HG03571 (cell line): Measurements from ENCODE around the gene UBAC2.
"Not testable (repeated sequence)": the region's sequence is repeated elsewhere in the genome, so short reads cannot be mapped to it uniquely, and the experiment has no call there.

ENCODE experiments used
- ATAC-seq: cut with Tn5 transposase; IDR thresholded peaks from one replicate; pipeline ENCODE4 v1.9.1; 2021; ENCODE audit not compliant: unreplicated experiment

The UBAC2 gene

GRCh38 chr13:99409461-99410083, 208.9 kb downstream of the UBAC2 start:
- ATAC-seq, result not testable (repeated sequence)

- ATAC-seq, result not testable (repeated sequence)
These were observed 210.2 kb downstream of the UBAC2 start for GRCh38 chr13:99410646-99411475.

GRCh38 chr13:99412856-99413255, 212.2 kb downstream of the UBAC2 start:
- no peak for ATAC-seq

GRCh38 chr13:99414048-99414995, 213.7 kb downstream of the UBAC2 start:
- ATAC-seq, result no peak

GRCh38 chr13:99415014-99415650, 214.5 kb downstream of the UBAC2 start:
- no peak for ATAC-seq

GRCh38 chr13:99415851-99416331, 215.2 kb downstream of the UBAC2 start:
- no peak for ATAC-seq

- ATAC-seq, result no peak
These were observed 215.9 kb downstream of the UBAC2 start for GRCh38 chr13:99416411-99417121.

GRCh38 chr13:99417201-99418102, 216.8 kb downstream of the UBAC2 start:
- ATAC-seq, result no peak

- no peak for ATAC-seq
These were observed 217.6 kb downstream of the UBAC2 start for GRCh38 chr13:99418103-99418842.

- no peak for ATAC-seq
These were observed 218.1 kb downstream of the UBAC2 start for GRCh38 chr13:99418843-99419140.

GRCh38 chr13:99419591-99420243, 219.1 kb downstream of the UBAC2 start:
- ATAC-seq, result no peak

- no peak for ATAC-seq
These were observed 220.6 kb downstream of the UBAC2 start for GRCh38 chr13:99421271-99421670.

- no peak for ATAC-seq
These were observed 221.3 kb downstream of the UBAC2 start for GRCh38 chr13:99421758-99422585.

- no peak for ATAC-seq
These were observed 222.0 kb downstream of the UBAC2 start for GRCh38 chr13:99422586-99423220.

GRCh38 chr13:99425485-99426341, 225.1 kb downstream of the UBAC2 start:
- peak; percentile 62 for ATAC-seq

- no peak for ATAC-seq
These were observed 225.8 kb downstream of the UBAC2 start for GRCh38 chr13:99426426-99426825.
